ENCODE results near the gene ETFDH.

- TF ChIP-seq POLR2AphosphoS5 (IDR thresholded peaks at IDR 0.05; ENCODE audit: low read depth), result no peak
- TF ChIP-seq CTCF (IDR thresholded peaks at IDR 0.05; ENCODE audit: insufficient read depth, low read length), result no peak
- no peak for TF ChIP-seq REST (IDR thresholded peaks at IDR 0.05; ENCODE audit: insufficient replicate concordance, low read depth)
These were observed 54.5 kb downstream of the ETFDH start for GRCh38 chr4:158726633-158727032.
